GM21528 (cell line): ENCODE measurements around the gene TRAF7.
"Not testable (repeated sequence)": the region's sequence is repeated elsewhere in the genome, so short reads cannot be mapped to it uniquely, and the experiment has no call there.

Source experiments
- ATAC-seq: cut with Tn5 transposase; IDR thresholded peaks from one replicate; pipeline ENCODE4 v1.9.1; 2021; ENCODE audit warnings: mild to moderate bottlenecking, moderate library complexity; ENCODE audit not compliant: unreplicated experiment, low FRiP score

TRAF7 gene

GRCh38 chr16:2121853-2122252 is 33.7 kb upstream of the TRAF7 start:
- ATAC-seq: no peak

DNA sequence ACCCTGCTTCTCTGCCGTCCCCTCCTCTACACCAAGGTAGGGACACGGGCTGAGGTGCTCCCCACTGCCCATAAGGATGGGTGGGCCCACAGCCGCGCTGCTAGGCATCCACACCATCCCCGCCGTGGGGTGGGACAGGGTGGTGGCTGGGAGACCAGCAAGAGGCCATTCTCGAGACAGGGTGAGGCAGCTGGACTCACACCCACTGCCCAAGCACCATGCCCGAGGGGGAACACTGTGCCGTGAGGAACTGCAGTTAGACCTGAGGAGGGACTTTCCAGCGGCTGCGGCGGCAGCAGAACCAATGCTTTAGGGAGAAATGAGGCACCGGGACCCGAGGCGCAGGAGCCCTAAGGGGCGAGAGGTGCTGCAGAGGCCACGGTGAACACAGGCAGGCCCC is 33.2 kb upstream of the TRAF7 start:
- no peak for ATAC-seq

DNA sequence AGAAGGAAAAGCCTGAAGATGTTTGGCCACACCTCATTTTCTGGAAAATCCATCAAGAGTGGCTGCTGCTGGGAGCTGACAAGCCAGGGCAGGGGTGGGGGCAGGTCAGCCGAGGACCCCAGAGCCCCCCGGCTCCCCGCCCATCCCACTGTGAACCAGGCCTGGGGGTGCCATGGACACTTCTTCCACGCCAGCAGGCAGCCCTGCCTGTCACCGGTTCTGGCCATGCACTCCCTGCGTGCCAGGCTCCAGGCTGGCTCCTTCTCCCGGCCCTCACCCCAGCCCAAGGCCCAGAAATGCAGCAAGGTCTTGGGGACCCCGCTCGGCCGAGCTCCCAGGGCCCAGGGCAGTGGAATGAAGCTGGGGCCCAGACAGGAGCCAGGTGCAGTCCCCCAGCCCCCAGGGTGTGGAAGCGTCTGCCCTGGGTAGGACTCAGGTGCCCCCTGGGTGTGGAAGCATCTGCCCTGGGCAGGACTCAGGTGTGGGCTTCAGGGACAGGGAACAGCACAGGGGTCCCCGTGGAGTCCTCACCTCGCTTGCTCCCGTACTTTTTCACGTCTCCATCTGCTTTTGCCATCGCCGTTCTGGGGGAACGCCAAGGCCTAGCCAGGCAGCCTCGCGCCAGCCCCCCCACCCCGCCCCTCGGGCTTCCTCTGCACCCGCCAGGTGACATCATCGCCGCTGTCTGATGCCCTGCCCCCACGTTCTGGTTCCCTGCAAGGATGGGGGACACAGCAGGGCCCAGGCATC is 32.5 kb upstream of the TRAF7 start:
- ATAC-seq: not testable (repeated sequence)

DNA sequence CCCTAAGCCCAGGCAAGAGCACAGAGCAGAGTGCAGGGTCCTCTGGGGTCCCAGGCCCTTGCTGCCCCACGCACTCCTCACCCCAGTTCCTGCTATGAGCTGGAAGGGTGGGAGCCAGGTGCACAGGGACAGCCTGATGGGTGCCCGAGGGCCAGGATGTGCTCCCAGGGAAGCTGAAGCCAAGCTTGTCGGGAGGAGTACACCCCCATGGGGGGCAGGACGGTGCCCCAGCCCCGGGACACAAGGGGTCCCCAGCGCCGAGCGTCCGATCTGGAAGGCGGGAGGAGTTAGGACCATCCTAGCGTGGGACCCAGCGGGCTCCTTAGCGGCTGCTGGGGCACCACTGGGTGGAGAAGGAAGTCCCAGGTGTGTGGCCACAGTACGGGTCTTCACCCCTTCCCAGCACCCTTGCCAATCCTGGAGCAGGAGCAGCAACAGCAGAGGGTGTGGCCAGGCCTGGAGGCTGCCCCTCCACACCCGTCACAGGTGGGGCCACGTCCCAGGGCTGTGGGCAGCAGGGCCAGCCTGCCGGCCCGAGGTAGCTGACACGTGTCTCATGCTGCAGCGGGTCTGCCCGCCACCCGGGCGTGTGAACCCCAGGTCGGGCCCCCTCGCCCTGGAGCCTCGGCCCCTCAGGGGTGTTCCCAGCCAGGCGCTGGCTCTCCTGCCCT is 31.7 kb upstream of the TRAF7 start:
- ATAC-seq: not testable (repeated sequence)

DNA sequence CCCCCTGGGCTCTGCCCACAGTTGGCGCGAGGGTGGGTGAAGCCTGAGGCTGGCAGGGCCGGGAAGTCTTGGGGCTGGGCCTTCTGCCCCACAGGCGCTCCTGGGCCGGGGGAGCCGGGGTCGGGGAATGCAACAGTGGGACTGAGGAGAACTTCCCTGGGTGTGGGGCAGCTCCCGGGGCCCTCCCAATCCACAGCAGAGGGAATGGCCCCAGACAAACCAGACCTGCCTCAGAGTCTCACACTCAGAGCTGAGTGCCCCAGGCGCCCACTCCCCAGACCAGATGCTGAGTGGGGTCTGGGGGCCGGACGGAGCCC is 31.2 kb upstream of the TRAF7 start:
- ATAC-seq: not testable (repeated sequence)

GRCh38 chr16:2124694-2125444 is 30.7 kb upstream of the TRAF7 start:
- not testable (repeated sequence) for ATAC-seq

DNA sequence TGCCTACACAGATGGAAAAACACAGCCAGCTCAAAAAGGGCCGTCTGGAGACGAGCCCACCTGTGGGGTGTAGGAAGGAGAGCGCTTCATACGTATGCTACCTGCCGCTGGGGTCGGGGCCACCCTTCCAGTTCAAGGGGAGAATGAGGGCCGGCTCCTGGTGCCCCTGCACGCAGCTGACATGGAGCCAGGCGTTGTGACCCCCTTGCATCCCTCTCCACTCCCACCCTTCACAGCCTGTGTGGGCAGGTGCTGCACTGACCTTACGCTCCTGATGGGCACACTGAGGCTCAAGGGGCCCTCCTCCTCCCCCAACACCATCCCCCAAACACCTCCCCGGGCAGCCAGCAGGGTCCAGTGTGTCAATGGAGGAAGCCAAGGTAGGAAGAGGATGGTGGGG is 30.0 kb upstream of the TRAF7 start:
- ATAC-seq: not testable (repeated sequence)

GRCh38 chr16:2126161-2126743 is 29.3 kb upstream of the TRAF7 start:
- ATAC-seq: not testable (repeated sequence)

- ATAC-seq: not testable (repeated sequence)
Observed at GRCh38 chr16:2126928-2127556, 28.5 kb upstream of the TRAF7 start.

- not testable (repeated sequence) for ATAC-seq
Observed at GRCh38 chr16:2127630-2128280, 27.8 kb upstream of the TRAF7 start.

- ATAC-seq: not testable (repeated sequence)
Observed at GRCh38 chr16:2129251-2129650, 26.3 kb upstream of the TRAF7 start.

DNA sequence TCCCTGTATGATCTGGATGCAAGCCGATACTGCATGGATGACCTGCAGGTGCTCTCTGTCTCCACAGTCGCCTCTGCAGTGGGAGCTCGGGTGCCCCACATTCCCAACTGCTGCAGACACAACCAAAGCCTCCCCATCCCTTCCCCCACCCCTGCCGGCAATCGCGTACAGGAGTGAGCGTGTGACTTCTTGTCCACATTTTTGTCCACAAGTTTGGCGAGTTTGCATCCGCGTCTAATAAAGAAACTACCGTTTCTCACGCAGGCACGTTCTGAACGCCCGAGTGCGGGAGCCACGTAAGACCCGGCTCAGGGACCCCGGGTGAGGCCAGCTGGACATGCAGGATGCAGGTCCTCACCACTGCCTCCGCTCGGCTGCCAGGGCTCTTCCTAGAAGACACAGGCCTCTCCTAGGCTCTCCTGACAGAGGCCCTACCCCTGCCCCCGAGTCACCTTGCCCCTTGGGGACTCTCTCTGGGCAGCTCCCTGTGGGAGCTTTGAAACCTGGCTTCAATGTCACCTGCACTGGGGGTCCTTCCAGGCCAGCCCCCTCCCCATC is 25.6 kb upstream of the TRAF7 start:
- not testable (repeated sequence) for ATAC-seq

- ATAC-seq: not testable (repeated sequence)
Observed at GRCh38 chr16:2133797-2134196, 21.8 kb upstream of the TRAF7 start.

DNA sequence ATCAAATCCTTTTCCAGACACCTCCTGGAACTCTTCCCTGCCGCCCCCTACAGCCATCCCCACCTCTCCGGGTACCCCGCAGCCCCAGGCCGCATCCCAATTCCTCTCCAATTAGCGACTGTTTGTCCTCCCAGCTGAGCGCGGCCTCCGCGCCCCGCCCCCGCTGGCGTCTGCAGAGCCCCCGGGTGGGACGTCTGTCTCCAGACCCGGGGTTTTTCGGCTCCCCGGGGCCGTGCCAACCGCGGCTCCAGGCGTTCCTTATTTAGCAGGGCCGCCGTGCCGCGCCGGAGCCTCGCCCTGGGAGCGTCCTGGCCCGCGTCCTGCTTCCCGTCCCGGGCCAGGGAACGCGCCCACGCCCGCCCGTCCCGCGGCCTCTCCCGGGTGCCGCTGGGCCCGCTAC is 20.5 kb upstream of the TRAF7 start:
- not testable (repeated sequence) for ATAC-seq

- not testable (repeated sequence) for ATAC-seq
Observed at GRCh38 chr16:2135770-2136490, 19.7 kb upstream of the TRAF7 start, which contains the start of gene PKD1. Gene PKD1 (minus strand): TSS chr16:2135898. CDS start chr16:2135689, 209 bp downstream.

GRCh38 chr16:2142942-2143877 is 12.4 kb upstream of the TRAF7 start:
- ATAC-seq: no peak

- no peak for ATAC-seq
Observed at GRCh38 chr16:2143878-2144485, 11.6 kb upstream of the TRAF7 start.
